NCI-H446 treated with DMSO at 0.1 percent for 48 hours (cell line): ENCODE measurements around the gene EIF3K.
"Not testable (repeated sequence)": the region's sequence is repeated elsewhere in the genome, so short reads cannot be mapped to it uniquely, and the experiment has no call there.

ENCODE experiments used
- DNase-seq: peaks from one replicate; lab custom pipeline; 2025; lab: John Stamatoyannopoulos, UW

Gene EIF3K

GRCh38 chr19:38617764-38618589, 1.0 kb upstream of the EIF3K start, which contains the start of gene MAP4K1:
MAP4K1 (minus strand) TSS chr19:38617953; CDS start chr19:38617895, 58 bp downstream.
- DNase-seq, result no peak

DNA sequence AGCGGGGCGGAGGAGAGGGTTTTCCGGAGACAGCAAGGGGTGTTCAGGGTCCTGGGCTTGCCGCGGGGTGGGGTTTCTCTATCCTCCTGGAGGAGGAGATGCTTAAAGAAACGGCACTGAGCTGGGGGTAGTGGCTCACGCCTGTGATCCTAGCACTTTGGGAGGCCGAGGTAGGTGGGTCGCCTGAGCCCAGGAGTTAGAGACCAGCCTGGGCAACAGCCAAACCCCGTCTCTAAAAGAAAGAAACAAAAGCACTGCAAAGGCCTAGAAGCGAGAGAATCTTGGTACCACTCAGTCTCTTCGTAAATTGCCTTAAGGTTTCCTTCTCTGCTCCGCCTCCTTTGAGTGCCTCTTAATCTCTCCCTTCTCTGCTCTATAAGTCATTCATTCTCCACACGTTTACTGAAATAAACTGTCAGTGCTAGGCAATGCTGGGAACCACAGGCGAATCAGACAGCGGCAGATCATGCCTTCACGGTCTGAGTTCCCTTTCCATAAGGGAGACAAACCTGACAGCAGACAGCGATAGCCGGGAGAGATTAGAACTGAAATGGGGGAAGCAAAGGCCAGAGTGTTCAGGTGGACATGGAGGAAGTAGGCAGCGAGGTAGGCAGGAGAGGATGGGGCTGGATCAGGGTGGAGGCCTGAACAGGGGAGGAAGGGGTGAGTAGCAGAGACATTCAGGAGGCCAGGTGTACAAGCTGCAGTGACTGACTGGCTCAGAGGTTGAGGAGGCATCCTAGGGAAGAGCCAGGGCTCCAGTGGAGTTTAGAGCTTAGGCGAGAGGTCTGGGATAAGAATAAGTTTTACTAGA, 580 bp downstream of the EIF3K start:
- no peak for DNase-seq

DNA sequence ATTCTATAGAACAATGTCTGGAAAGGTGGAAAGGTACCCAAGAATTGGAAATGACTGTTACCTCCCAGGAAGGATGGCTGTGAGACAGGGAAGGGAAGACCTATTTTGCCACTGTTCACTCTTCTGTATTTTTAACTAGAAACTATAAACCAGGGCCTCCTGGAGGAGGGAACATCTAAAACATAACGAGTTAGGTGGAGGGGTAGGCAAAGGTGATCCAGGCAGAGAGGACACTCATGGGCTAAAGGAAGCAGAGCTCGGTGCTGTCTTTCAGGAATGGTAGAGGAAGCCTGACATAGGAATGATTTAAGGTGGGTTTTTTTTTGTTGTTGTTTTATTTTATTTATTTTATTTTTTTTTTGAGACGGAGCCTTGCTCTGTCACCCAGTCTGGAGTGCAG, 5.8 kb downstream of the EIF3K start:
- no peak for DNase-seq

- no peak for DNase-seq
Measured at GRCh38 chr19:38626401-38626800, 7.4 kb downstream of the EIF3K start.

- DNase-seq, result no peak
Measured at GRCh38 chr19:38629568-38629967, 10.6 kb downstream of the EIF3K start.

GRCh38 chr19:38631301-38631700, 12.3 kb downstream of the EIF3K start:
- not testable (repeated sequence) for DNase-seq

GRCh38 chr19:38631811-38632475, 13.0 kb downstream of the EIF3K start:
- not testable (repeated sequence) for DNase-seq

DNA sequence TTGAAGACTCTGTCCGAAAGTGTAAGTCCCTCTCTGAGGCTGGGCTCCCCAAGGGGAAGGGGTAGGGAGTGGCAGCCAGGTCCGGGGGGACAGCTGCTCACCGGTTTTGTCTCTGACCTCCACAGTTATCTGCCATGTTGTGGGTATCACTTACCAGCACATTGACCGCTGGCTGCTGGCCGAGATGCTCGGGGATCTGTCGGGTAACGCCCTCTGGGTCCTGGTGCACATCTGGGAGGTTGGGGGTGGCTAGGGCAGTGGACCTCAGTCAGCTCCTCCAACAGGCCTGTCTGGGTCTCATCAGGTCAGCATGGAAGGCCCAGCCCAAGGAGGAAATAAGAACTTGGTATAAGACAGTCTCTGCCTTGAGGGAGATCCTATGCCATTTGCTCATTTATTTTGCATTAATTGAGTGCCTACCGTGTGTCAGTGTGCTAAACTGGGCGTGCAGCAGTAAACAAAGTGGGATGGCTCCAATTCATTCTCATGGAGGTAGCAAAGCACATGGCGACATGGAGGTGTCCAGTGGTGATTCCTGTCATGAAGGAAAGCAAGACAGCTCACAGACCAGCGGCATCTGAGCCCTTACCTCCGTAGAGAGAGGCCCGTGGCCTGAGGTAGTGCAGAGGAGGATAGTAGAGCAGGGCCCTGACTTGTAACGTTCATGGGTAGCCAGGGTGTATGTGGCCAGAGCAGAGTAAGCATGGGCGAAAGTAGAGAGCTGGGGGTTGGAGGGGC, 13.7 kb downstream of the EIF3K start:
- DNase-seq, result no peak

- DNase-seq, result no peak
Measured at GRCh38 chr19:38634757-38635482, 15.9 kb downstream of the EIF3K start.

DNA sequence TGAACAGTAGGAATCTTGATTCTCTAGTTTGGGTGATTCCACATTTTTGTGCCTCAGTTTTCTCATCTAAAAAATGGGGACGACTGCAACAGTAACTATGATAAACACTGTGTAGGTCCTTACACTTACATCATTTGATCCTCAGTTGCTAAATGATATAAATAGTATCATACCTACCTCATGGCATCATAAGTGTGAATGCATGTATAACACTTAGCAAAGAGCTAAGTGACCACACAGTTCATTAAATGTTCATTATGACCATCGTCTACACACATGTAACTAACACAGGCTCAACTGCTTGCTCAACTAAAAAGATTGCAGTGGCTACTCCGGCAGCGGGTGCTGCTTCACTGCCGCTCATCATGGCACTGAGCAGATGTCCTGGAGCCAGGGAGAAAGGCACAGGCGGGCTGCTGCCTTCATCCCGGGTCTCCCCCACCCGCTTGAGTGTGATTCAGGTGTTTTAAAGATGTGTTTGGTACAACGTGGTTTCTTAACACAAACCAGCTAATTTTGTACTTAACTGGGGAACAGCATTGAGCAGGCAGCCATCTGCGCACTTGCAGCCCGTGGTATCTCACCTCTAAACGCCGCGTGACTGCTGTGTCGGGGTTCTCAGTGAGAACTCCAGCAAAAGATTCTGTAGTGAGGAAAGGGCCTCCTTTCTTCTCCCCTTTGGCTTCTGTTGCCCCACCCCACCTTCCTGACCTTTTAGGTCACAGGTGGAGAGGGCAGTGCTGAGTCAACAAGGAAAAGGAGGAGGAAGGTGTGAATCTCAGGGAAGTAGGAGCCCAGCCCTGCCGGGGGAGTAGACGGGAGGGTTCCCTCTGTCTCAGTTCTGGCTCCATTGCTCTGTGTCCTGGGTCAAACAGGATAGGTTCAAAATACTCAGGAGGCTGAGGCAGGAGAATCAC, 16.8 kb downstream of the EIF3K start:
- no peak for DNase-seq

DNA sequence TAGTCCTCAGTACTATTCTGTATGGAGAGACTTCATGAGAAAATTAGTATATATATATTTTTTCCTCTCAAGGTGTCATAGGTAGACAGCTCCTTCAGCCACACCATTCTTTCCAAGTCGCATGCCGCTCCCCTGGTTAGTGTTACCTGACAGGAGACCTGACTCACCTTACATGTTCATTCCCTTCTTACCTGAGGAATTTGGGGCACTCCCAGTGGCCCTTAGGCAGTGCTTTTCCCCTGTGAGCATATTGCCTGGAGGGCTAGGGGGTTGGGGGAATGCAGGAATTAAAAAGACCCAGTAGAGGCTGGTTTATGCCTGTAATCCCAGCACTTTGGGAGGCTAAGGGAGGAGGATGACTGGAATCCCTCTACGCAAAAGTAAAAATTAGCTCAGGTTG, 19.5 kb downstream of the EIF3K start:
- no peak for DNase-seq

GRCh38 chr19:38639679-38640078, 20.7 kb downstream of the EIF3K start:
- no peak for DNase-seq

DNA sequence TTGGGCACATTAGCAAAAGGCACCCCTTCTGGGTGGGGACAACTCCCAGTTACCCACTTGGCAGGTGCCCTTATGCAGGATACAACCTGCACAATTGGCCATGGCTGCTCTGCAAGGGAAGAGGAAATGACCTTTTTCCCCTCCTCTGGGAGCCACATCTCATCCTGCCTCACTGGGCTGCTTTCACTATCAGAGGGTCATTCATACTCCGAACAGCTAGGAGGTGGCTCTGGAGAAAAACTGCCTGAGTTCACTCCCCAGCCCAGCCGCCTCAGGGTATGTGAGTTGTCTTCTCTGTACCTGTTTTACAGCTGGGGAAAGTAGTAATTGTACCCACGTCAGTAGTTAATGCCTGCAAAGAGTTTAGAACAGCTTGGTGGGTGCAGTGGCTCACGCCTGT, 21.4 kb downstream of the EIF3K start:
- no peak for DNase-seq

GRCh38 chr19:38642176-38642575, 23.2 kb downstream of the EIF3K start:
- no peak for DNase-seq

DNA sequence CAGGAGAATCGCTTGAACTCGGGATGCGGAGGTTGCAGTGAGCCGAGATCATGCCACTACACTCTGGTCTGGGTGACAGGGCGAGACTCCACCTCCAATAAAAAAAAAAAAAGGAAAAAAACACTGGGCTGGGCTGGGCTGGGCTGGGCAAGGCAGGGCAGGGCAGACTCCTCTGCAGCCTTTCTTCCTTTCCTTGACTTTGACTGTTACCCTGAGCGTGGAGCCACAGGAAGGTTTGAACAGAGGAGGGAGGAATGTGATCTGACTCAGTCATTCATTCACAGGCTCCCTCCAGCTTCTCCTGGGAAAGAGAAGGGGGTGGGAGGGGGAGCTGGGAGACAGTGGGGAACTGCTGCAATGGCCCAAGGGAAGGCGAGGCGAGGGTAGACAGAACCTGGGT, 25.7 kb downstream of the EIF3K start:
- DNase-seq, result no peak

DNA sequence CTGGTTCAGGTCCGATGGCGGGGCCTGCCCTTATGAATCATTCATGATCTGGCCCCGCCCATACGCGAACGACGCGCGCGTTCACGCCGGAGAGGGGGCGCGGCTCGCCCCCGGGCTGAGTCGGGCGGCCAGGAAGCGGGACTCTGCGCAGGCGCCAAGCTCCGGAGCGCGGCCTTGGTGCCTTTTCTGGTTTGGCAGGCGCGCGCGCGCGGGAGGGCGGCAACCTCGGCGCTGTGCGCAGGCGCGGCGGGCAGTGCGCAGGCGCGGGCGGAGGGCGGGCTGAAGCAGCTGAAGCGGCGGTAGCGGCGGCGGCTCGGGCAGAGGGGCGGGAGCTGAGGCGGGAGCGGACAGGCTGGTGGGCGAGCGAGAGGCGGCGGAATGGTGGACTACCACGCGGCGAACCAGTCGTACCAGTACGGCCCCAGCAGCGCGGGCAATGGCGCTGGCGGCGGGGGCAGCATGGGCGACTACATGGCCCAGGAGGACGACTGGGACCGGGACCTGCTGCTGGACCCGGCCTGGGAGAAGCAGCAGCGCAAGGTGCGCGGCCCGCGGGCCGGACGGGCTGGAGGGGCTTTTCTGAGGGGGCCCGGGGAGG, 28.5 kb downstream of the EIF3K start, which contains the start of gene ACTN4:
TSS of gene ACTN4 (plus strand) at position 282 of the 598 bp plus-strand sequence. CDS start at position 379, 97 bp downstream.
- DNase-seq, result peak; percentile 96

DNA sequence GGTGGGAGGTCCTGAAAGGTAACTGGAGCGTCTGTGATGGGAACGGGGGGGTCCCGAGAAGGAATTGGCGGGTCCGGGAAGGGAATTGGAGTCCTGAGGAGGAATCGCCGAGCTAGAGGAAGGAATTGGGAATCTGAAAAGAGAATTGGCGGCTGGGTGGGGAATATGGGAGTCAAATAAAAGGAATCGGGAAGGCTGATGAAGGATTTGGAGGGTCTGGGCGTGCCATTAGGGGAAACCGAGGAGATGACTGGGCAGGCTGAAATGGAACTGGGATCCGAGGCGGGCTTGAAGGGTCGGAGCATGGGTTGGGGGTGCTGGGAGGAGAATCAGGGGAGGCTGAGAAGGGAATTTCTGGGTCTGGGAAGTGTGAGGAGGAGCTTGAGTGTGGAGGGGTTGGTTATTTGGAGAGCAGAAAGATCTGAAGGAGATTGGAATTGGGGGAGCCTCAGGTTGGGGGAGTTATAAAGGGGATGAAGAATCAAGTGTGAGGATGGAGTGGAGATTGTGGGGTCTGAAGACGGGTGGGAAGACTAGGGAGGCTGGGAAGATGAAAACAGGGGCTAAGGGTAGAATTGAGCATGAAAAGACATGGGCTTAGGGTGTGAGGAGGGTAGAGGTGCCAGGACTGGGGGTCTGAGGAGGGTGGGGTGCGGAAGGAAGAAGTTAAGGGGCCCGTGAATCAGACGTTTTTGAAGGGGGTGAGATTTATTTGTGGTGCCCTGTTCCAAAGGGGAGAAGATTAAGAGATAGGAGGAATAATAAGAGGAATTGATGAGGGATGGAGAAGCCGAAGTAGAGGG, 29.2 kb downstream of the EIF3K start:
- no peak for DNase-seq

DNA sequence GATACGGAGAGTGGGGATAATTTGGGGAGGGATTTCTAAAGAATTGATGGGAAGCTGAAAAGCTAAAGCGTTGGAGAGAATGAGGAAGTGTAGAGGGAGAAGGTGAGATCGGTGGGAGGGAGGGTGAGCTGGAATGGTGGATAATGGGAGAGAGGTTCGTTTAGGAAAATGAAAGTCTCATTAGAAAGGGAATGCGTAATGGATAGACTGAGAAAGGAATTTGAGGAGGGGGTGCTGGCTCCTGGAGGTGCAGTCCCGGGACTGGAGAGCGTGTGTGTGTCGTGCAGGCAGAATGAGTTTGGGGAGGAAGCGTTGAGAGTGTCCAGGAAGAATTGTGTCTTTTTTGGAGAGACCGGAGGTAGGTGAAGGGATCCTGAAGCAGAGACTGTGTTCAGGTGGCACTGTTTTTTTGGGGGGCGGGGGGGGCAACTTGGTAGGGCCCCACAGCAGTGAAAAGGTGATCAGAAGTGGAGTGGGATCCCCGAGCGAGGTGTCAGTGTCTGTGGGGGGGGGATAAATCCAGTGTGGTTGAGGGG, 29.8 kb downstream of the EIF3K start:
- DNase-seq, result no peak
